Neural crest cell (in vitro differentiated cells): ENCODE results near the gene P2RY2. TPM values are rescaled to one million over a fixed set of nuclear protein-coding genes. Genes with fewer than 3 reads are reported as not detected.

ENCODE experiments used
- DNase-seq: peaks from one replicate; pipeline ENCODE4 v3.0.0; 2021; ENCODE audit warnings: low read depth, mixed read lengths, low spot score
- H3K27ac Mint-ChIP-seq: one replicate; pipeline ENCODE4 v1.8.0; 2021; ENCODE audit warnings: mild to moderate bottlenecking, mixed read lengths; ENCODE audit not compliant: unreplicated experiment
- H3K27me3 Mint-ChIP-seq: 2 replicates; pipeline ENCODE4 v1.8.0; 2021; ENCODE audit warnings: low read depth, mild to moderate bottlenecking, mixed read lengths
- H3K36me3 Mint-ChIP-seq: 2 replicates; pipeline ENCODE4 v1.8.0; 2021; ENCODE audit warnings: low read depth, mild to moderate bottlenecking, mixed read lengths
- H3K4me1 Mint-ChIP-seq: 2 replicates; pipeline ENCODE4 v1.8.0; 2021; ENCODE audit warnings: mixed read lengths
- H3K4me3 Mint-ChIP-seq: one replicate; pipeline ENCODE4 v1.8.0; 2021; ENCODE audit warnings: mild to moderate bottlenecking, mixed read lengths
- H3K9me3 Mint-ChIP-seq: 2 replicates; pipeline ENCODE4 v1.8.0; 2021; ENCODE audit warnings: mixed read lengths
- CTCF ChIP-seq: fragments of 200-600 bp; sonication (generic); conservative IDR thresholded peaks from 2 replicates; pipeline ENCODE4 v1.5.0; 2021; ENCODE audit warnings: antibody characterized with exemption, mild to moderate bottlenecking
- total RNA-seq: library from RNA; stranded (reverse); gene quantifications from 2 replicates; pipeline ENCODE4 v1.2.1, GENCODE V29; 2021

The P2RY2 gene
- total RNA-seq, 1 donor from 2014 or later = 0.14 TPM

GRCh38 chr11:73234471-73235181, 16.5 kb downstream of the P2RY2 start:
- Mint-ChIP-seq H3K36me3 (no peaks in the 10 kb centered on the region), H3K9me3 (no peaks in the 10 kb centered on the region), H3K27me3 (no peaks in the 10 kb centered on the region), H3K27ac (no peak overlapping the region), H3K4me3 (no peak overlapping the region), H3K4me1 (no peaks in the 10 kb centered on the region)
- no peak for DNase-seq
- TF ChIP-seq CTCF = no peak

GRCh38 chr11:73235236-73235786, 17.2 kb downstream of the P2RY2 start:
- DNase-seq = no peak
- no peaks in the 10 kb centered on the region for H3K9me3 Mint-ChIP-seq
- H3K27ac Mint-ChIP-seq = no peak overlapping the region
- no peaks in the 10 kb centered on the region for H3K36me3 Mint-ChIP-seq
- H3K4me1 Mint-ChIP-seq = no peaks in the 10 kb centered on the region
- no peak for TF ChIP-seq CTCF
- H3K4me3 Mint-ChIP-seq = no peak overlapping the region
- H3K27me3 Mint-ChIP-seq = no peaks in the 10 kb centered on the region

GRCh38 chr11:73236205-73236765, 18.2 kb downstream of the P2RY2 start:
- no peaks in the 10 kb centered on the region for H3K9me3 Mint-ChIP-seq
- H3K27me3 Mint-ChIP-seq = no peaks in the 10 kb centered on the region
- H3K36me3 Mint-ChIP-seq = no peaks in the 10 kb centered on the region
- no peak overlapping the region for H3K27ac Mint-ChIP-seq
- H3K4me1 Mint-ChIP-seq = no peaks in the 10 kb centered on the region
- H3K4me3 Mint-ChIP-seq = no peak overlapping the region
- TF ChIP-seq CTCF = no peak
- DNase-seq = no peak

GRCh38 chr11:73236854-73237253, 18.8 kb downstream of the P2RY2 start:
- Mint-ChIP-seq H3K9me3 (no peaks in the 10 kb centered on the region), H3K4me3 (no peak overlapping the region), H3K4me1 (no peaks in the 10 kb centered on the region), H3K27me3 (no peaks in the 10 kb centered on the region), H3K27ac (no peak overlapping the region), H3K36me3 (no peaks in the 10 kb centered on the region)
- TF ChIP-seq CTCF = peak; percentile 66
- peak; percentile 43 for DNase-seq

GRCh38 chr11:73237471-73238290, 19.6 kb downstream of the P2RY2 start:
- H3K9me3 Mint-ChIP-seq = no peaks in the 10 kb centered on the region
- no peaks in the 10 kb centered on the region for H3K27me3 Mint-ChIP-seq
- no peak for TF ChIP-seq CTCF
- DNase-seq = no peak
- no peaks in the 10 kb centered on the region for H3K36me3 Mint-ChIP-seq
- no peak overlapping the region for H3K4me3 Mint-ChIP-seq
- H3K27ac Mint-ChIP-seq = no peak overlapping the region
- H3K4me1 Mint-ChIP-seq = peaks cover 8% of the 10 kb centered on the region
